Lung (tissue), 12 donors: Measurements from ENCODE around the gene HSD11B1. TPM values are rescaled to one million over a fixed set of nuclear protein-coding genes. Genes with fewer than 3 reads are reported as not detected.

Experiments
- ATAC-seq: fragments of 200-7000 bp; cut with Tn5 transposase; one replicate; pipeline ENCODE4 v1.9.1; 2020; ENCODE audit warnings: moderate number of reproducible peaks; ENCODE audit not compliant: insufficient read depth, low FRiP score
- DNase-seq, 3 donors: peaks; one replicate each; pipeline ENCODE4 v3.0.0-alpha.2; 2013 to 2017
- H3K27ac ChIP-seq, 2 donors: one replicate each; pipeline ENCODE4 v1.5.1; 2013; ENCODE audit warnings: mild to moderate bottlenecking in 2 of 2, moderate library complexity in 2 of 2, control low read depth in 1 of 2, inconsistent platforms in 1 of 2, low read depth in 1 of 2, low read length in 1 of 2
- H3K27me3 ChIP-seq, 3 donors: one replicate each; pipeline ENCODE4 v1.5.1; 2013; ENCODE audit warnings: low read length in 2 of 3; ENCODE audit not compliant: control insufficient read depth in 3 of 3, insufficient read depth in 3 of 3
- H3K36me3 ChIP-seq, 4 donors: one replicate each; pipeline ENCODE4 v1.5.1; 2013; ENCODE audit warnings: low read length in 4 of 4, mild to moderate bottlenecking in 1 of 4, moderate library complexity in 1 of 4; ENCODE audit not compliant: control insufficient read depth in 4 of 4, insufficient read depth in 4 of 4
- H3K4me1 ChIP-seq, 5 donors: one replicate each; pipeline ENCODE4 v1.5.1; 2013; ENCODE audit warnings: low read length in 5 of 5, mild to moderate bottlenecking in 2 of 5, moderate library complexity in 1 of 5; ENCODE audit not compliant: control insufficient read depth in 5 of 5, insufficient read depth in 5 of 5
- H3K4me3 ChIP-seq: one replicate; pipeline ENCODE4 v1.5.1; 2013; ENCODE audit warnings: mild to moderate bottlenecking, control low read depth, moderate library complexity
- H3K9ac ChIP-seq, 2 donors: one replicate each; pipeline ENCODE4 v1.5.1; 2013; ENCODE audit warnings: low read length in 2 of 2, control low read depth in 1 of 2; ENCODE audit not compliant: insufficient read depth in 1 of 2
- H3K9me3 ChIP-seq, 4 donors: one replicate each; pipeline ENCODE4 v1.5.1; 2013; ENCODE audit warnings: low read length in 3 of 4, mild to moderate bottlenecking in 1 of 4, moderate library complexity in 1 of 4; ENCODE audit not compliant: control insufficient read depth in 4 of 4, insufficient read depth in 3 of 4
- CTCF ChIP-seq: IDR thresholded peaks from 2 replicates; pipeline ENCODE4 v1.5.1; 2012; ENCODE audit warnings: mild to moderate bottlenecking; ENCODE audit errors: control extremely low read depth, extremely low read depth
- WGBS, 2 donors: extraction: QIAGEN DNeasy Blood & Tissue Kit; methylation state at CpG; one replicate each; pipeline ENCODE4 v1.1.7; 2013; 5-methylcytosine and 5-hydroxymethylcytosine counted together
- polyA plus RNA-seq, 2 donors: library from polyadenylated mRNA; stranded (reverse); fragments of 200-250 nt; gene quantifications; one replicate each; pipeline ENCODE4 v1.2.1, GENCODE V29; 2013
- total RNA-seq, 2 donors: library from RNA; depleted of rRNA in 1 of 2; stranded (reverse); fragments of >200 nt in 1 of 2; gene quantifications; one replicate each; pipeline ENCODE4 v1.2.1, GENCODE V29; 2014 to 2021
- donor health status: control.
- donor health status: control.
- donor health status: Bipolar disorder and iron deficiency.
- donor health status: healthy.
- donor health status: DM: yes; HTN: yes; CAD: no.

HSD11B1 gene
- total and polyA plus RNA-seq, 4 donors = 6.5 to 74.6 (median 25.4) TPM

GRCh38 chr1:209657918-209658317 is 46.7 kb upstream of the HSD11B1 start:
- WGBS, 2 donors = 56 to 67% methylated on average over 5 of the region's 5 CpGs
- TF ChIP-seq CTCF = no peak
- Histone ChIP-seq H3K9me3 (no peaks in the 10 kb centered on the region), H3K4me1 (peaks cover 3 to 16% (median 9%) of the 10 kb centered on the region in 5 donors), H3K27me3 (no peaks in the 10 kb centered on the region), H3K9ac (no peak overlapping the region), H3K36me3 (no peaks in the 10 kb centered on the region), H3K27ac (no peak overlapping the region), H3K4me3 (no peak overlapping the region)
- ATAC-seq (no peak), DNase-seq (no peak)

GRCh38 chr1:209659909-209660308 is 44.7 kb upstream of the HSD11B1 start:
- WGBS, 2 donors = 14 to 20% methylated on average over 5 of the region's 5 CpGs
- Histone ChIP-seq H3K36me3 (no peaks in the 10 kb centered on the region), H3K4me1 (peaks cover 0 to 11% (median 3%) of the 10 kb centered on the region in 5 donors), H3K9ac (no peak overlapping the region), H3K27ac (no peak overlapping the region), H3K9me3 (no peaks in the 10 kb centered on the region), H3K4me3 (no peak overlapping the region), H3K27me3 (no peaks in the 10 kb centered on the region)
- ATAC-seq (peak; percentile 46), DNase-seq (no peak)
- no peak for TF ChIP-seq CTCF

- Histone ChIP-seq H3K27me3 (no peaks in the 10 kb centered on the region), H3K27ac (no peak overlapping the region), H3K4me3 (no peak overlapping the region), H3K4me1 (peaks cover 0 to 6% (median 3%) of the 10 kb centered on the region in 5 donors), H3K9ac (no peak overlapping the region), H3K9me3 (no peaks in the 10 kb centered on the region), H3K36me3 (no peaks in the 10 kb centered on the region)
- WGBS, 2 donors = 25 to 46% methylated on average over 1 of the region's 1 CpG
- DNase-seq = no peak
- no peak for ATAC-seq
- no peak for TF ChIP-seq CTCF
These were observed 43.6 kb upstream of the HSD11B1 start for GRCh38 chr1:209661071-209661470.

- Histone ChIP-seq H3K4me3 (no peak overlapping the region), H3K9me3 (no peaks in the 10 kb centered on the region), H3K9ac (no peak overlapping the region), H3K27ac (no peak overlapping the region), H3K4me1 (peaks cover 0 to 6% (median 3%) of the 10 kb centered on the region in 5 donors), H3K27me3 (no peaks in the 10 kb centered on the region), H3K36me3 (no peaks in the 10 kb centered on the region)
- no peak for TF ChIP-seq CTCF
- ATAC-seq = no peak
- no peak for DNase-seq
- WGBS, 2 donors = 92 to 94% methylated on average over 3 of the region's 3 CpGs
These were observed 41.7 kb upstream of the HSD11B1 start for GRCh38 chr1:209662879-209663327.
